Esophagus squamous epithelium (tissue), 4 donors: Measurements from ENCODE around the gene SLC6A3.

ENCODE experiments used
- POLR2A ChIP-seq, 4 donors: fragments of 450-650 bp; IDR thresholded peaks; one replicate each; pipeline ENCODE4 v1.6.1; 2017; ENCODE audit warnings: antibody characterized with exemption in 4 of 4, mild to moderate bottlenecking in 4 of 4, moderate library complexity in 3 of 4
- TF ChIP-seq, protein P1 (sequence below), 6 experiments: fragments of 450-650 bp in 4 of 6; fragments of 200-600 bp in 2 of 6; sonication (generic) in 2 of 6; IDR thresholded peaks; one replicate each; pipeline ENCODE4 v1.5.1; 2016 to 2019; ENCODE audit warnings: antibody characterized with exemption in 6 of 6, mild to moderate bottlenecking in 4 of 6, moderate library complexity in 4 of 6

DNA sequence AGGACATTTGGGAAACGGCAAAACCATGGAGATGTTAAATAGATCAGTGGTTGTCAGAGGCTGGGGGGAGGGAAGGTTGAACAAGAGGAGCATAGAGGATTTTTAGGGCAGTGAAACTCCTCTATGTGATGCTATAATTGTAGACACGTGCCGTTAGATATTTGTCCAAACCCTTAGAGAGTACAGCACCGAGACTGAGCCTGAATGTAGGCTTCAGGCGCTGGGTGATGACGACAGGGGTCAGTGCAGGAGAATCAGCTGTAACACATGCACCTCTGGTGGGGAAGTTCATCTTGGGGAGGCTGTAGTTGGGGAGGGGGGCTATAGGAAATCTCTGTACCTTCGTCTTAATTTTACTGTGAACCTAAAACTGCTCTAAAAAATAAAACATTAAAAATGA lies 78.1 kb downstream of the SLC6A3 start:
- TF ChIP-seq, protein P1, sequence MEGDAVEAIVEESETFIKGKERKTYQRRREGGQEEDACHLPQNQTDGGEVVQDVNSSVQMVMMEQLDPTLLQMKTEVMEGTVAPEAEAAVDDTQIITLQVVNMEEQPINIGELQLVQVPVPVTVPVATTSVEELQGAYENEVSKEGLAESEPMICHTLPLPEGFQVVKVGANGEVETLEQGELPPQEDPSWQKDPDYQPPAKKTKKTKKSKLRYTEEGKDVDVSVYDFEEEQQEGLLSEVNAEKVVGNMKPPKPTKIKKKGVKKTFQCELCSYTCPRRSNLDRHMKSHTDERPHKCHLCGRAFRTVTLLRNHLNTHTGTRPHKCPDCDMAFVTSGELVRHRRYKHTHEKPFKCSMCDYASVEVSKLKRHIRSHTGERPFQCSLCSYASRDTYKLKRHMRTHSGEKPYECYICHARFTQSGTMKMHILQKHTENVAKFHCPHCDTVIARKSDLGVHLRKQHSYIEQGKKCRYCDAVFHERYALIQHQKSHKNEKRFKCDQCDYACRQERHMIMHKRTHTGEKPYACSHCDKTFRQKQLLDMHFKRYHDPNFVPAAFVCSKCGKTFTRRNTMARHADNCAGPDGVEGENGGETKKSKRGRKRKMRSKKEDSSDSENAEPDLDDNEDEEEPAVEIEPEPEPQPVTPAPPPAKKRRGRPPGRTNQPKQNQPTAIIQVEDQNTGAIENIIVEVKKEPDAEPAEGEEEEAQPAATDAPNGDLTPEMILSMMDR (IDR thresholded peaks at IDR 0.05) = no peak
- no peak for TF ChIP-seq POLR2A (IDR thresholded peaks at IDR 0.05)
